ENCODE results near the gene THRSP.

Gene THRSP

DNA sequence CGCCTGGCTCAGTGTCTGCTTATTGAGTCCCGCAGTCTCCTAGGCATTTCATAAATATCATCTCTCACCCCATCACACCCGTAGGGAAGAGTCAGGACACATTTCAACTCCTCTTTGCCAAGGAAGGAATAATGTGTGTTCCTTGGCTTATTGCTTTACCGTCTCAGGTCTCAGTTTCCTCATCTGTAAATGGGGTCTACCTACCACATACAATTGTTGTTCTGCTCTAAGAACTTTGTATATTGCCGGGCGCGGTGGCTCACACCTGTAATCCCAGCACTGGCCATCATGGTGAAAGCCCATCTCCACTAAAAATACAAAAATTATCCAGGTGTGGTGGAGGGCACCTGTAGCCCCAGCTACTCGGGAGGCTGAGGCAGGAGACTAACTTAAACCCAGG lies 3.1 kb upstream of the THRSP start (continued):
- TF ChIP-seq POU6F1 (CRISPR knock-in tag; IDR thresholded peaks at IDR 0.05; ENCODE audit: borderline replicate concordance, low read depth) = no peak
- TF ChIP-seq SNAI2 (CRISPR knock-in tag; IDR thresholded peaks at IDR 0.05) = no peak
- TF ChIP-seq ESRRG (CRISPR knock-in tag; IDR thresholded peaks at IDR 0.05) = no peak
- no peak for TF ChIP-seq CSDC2 (CRISPR knock-in tag; IDR thresholded peaks at IDR 0.05)
- TF ChIP-seq ZC3H10 (CRISPR knock-in tag; IDR thresholded peaks at IDR 0.05) = no peak
- TF ChIP-seq ZNF70 (CRISPR knock-in tag; IDR thresholded peaks at IDR 0.05) = no peak
- no peak for TF ChIP-seq PPARA (CRISPR knock-in tag; IDR thresholded peaks at IDR 0.05; ENCODE audit: borderline replicate concordance)
- TF ChIP-seq PATZ1 (CRISPR knock-in tag; IDR thresholded peaks at IDR 0.05; ENCODE audit: borderline replicate concordance) = no peak
- no peak for TF ChIP-seq ZFP3 (CRISPR knock-in tag; IDR thresholded peaks at IDR 0.05)

DNA sequence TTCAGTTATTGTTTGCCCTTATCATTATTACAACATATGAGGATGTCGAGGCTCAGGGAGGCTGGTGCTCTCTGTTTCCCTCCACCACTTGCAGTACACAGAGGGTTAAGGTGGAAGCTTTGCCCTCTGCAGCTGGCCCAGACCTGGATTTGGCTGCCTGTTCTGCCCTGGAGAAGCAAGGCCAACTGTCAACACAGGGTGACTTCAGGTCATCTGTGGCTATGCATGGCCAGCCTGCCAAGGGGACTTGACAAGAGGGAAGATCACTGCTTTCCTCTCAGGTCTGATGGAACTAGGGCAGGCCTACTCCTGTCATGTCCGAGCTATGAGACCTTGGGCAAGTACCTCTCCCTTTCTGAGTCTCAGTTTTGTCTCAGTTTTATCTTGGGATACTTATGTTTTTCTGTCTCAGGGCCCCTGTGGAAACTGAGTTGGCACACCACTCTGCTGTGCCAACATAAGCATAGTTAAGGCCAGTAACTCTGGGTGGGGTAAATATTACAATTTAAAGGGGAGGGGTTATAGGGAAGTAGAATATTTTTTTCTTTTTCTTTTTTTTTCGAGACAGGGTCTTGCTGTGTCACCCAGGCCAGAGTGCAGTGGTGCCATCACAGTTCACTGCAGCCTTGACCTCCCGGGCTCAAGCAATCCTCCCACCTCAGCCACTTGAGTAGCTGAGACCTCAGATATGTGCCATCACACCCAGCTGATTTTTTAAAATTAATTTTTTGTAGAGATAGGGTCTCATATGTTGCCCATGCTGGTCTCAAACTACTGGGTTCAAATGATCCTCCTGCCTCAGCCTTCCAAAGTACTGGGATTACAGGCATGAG lies 2.4 kb upstream of the THRSP start:
- no peak; the same call in 1 of the 3 replicates for ATAC-seq
- TF ChIP-seq ZFP30 (CRISPR knock-in tag; IDR thresholded peaks at IDR 0.05) = no peak
- no peak for TF ChIP-seq BACH2 (CRISPR knock-in tag; IDR thresholded peaks at IDR 0.05; ENCODE audit: borderline replicate concordance)
- no peak for TF ChIP-seq TOX (CRISPR knock-in tag; IDR thresholded peaks at IDR 0.05; ENCODE audit: borderline replicate concordance)
- TF ChIP-seq, protein P1, sequence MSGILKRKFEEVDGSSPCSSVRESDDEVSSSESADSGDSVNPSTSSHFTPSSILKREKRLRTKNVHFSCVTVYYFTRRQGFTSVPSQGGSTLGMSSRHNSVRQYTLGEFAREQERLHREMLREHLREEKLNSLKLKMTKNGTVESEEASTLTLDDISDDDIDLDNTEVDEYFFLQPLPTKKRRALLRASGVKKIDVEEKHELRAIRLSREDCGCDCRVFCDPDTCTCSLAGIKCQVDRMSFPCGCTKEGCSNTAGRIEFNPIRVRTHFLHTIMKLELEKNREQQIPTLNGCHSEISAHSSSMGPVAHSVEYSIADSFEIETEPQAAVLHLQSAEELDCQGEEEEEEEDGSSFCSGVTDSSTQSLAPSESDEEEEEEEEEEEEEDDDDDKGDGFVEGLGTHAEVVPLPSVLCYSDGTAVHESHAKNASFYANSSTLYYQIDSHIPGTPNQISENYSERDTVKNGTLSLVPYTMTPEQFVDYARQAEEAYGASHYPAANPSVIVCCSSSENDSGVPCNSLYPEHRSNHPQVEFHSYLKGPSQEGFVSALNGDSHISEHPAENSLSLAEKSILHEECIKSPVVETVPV (CRISPR knock-in tag; IDR thresholded peaks at IDR 0.05) = no peak
- TF ChIP-seq ESRRG (CRISPR knock-in tag; IDR thresholded peaks at IDR 0.05) = no peak
- TF ChIP-seq GLIS3 (CRISPR knock-in tag; IDR thresholded peaks at IDR 0.05) = no peak
- no peak for TF ChIP-seq ZNF8 (CRISPR knock-in tag; IDR thresholded peaks at IDR 0.05)
- TF ChIP-seq PPARA (CRISPR knock-in tag; IDR thresholded peaks at IDR 0.05; ENCODE audit: borderline replicate concordance) = no peak
- no peak for TF ChIP-seq ISL1 (CRISPR knock-in tag; IDR thresholded peaks at IDR 0.05)
- no peak for TF ChIP-seq POU6F1 (CRISPR knock-in tag; IDR thresholded peaks at IDR 0.05; ENCODE audit: borderline replicate concordance, low read depth)
- TF ChIP-seq, protein P2, sequence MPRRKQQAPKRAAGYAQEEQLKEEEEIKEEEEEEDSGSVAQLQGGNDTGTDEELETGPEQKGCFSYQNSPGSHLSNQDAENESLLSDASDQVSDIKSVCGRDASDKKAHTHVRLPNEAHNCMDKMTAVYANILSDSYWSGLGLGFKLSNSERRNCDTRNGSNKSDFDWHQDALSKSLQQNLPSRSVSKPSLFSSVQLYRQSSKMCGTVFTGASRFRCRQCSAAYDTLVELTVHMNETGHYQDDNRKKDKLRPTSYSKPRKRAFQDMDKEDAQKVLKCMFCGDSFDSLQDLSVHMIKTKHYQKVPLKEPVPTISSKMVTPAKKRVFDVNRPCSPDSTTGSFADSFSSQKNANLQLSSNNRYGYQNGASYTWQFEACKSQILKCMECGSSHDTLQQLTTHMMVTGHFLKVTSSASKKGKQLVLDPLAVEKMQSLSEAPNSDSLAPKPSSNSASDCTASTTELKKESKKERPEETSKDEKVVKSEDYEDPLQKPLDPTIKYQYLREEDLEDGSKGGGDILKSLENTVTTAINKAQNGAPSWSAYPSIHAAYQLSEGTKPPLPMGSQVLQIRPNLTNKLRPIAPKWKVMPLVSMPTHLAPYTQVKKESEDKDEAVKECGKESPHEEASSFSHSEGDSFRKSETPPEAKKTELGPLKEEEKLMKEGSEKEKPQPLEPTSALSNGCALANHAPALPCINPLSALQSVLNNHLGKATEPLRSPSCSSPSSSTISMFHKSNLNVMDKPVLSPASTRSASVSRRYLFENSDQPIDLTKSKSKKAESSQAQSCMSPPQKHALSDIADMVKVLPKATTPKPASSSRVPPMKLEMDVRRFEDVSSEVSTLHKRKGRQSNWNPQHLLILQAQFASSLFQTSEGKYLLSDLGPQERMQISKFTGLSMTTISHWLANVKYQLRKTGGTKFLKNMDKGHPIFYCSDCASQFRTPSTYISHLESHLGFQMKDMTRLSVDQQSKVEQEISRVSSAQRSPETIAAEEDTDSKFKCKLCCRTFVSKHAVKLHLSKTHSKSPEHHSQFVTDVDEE (CRISPR knock-in tag; IDR thresholded peaks at IDR 0.05) = no peak

DNA sequence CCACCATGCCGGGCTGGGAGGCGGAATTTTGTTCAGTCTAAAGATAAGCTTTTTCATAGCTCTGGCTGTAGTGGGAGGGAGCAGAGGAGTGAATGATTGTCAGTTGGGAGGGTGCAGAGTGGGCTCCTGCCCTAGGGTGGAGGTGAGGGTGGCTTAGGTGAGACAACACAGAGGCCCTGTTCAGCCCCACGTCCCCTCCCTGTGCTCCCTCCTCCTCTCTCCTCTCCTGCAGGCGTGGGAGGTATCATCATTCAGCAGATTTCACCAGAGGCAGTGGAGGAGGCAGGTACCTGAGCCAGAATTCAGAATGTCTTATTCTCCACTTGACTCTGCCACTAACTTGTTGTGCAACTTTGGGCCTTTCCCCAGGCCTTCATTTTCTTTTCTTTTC lies 1.7 kb upstream of the THRSP start:
- TF ChIP-seq ZNF8 (CRISPR knock-in tag; IDR thresholded peaks at IDR 0.05) (no peak), PATZ1 (CRISPR knock-in tag; IDR thresholded peaks at IDR 0.05; ENCODE audit: borderline replicate concordance) (no peak), ZC3H10 (CRISPR knock-in tag; IDR thresholded peaks at IDR 0.05) (no peak), ISL1 (CRISPR knock-in tag; IDR thresholded peaks at IDR 0.05) (no peak), RARB (CRISPR knock-in tag; IDR thresholded peaks at IDR 0.05) (no peak), ZNF565 (CRISPR knock-in tag; conservative IDR thresholded peaks at IDR 0.05; ENCODE audit: low read depth) (no peak), ZFP30 (CRISPR knock-in tag; IDR thresholded peaks at IDR 0.05) (no peak), TCF4 (CRISPR knock-in tag; IDR thresholded peaks at IDR 0.05; ENCODE audit: borderline replicate concordance) (no peak), BACH2 (CRISPR knock-in tag; IDR thresholded peaks at IDR 0.05; ENCODE audit: borderline replicate concordance) (no peak), GLIS3 (CRISPR knock-in tag; IDR thresholded peaks at IDR 0.05) (no peak), ZFP3 (CRISPR knock-in tag; IDR thresholded peaks at IDR 0.05) (no peak)
- no peak for ATAC-seq
